HG03045 (cell line): Measurements from ENCODE around the gene ARSH.
"Not testable (repeated sequence)": the region's sequence is repeated elsewhere in the genome, so short reads cannot be mapped to it uniquely, and the experiment has no call there.

Experiments
- ATAC-seq: cut with Tn5 transposase; IDR thresholded peaks from one replicate; pipeline ENCODE4 v1.9.1; 2021; ENCODE audit warnings: mild to moderate bottlenecking, moderate library complexity; ENCODE audit not compliant: unreplicated experiment

Gene ARSH

GRCh38 chrX:3037218-3037617 is 30.9 kb downstream of the ARSH start:
- no peak for ATAC-seq

DNA sequence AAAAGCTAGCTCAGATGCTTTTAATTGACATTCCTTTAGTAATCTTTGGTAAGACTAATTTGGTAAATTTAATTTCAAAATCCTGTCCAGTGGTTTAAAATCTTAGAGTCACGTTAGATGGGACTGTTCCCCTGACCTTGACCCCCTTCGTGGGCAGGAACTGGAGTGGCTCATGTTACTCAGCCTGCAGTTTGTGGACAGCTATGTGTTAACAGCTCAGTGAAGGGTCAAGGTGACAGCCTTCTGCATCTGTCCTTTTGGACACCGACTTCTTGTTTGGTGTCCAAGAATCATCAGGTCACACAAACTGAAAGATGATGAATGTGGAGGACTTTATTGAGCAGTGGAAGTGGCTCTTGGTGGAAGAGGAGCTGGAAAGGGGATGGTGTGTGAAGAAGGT is 37.9 kb downstream of the ARSH start:
- no peak for ATAC-seq

- no peak for ATAC-seq
These were observed 38.3 kb downstream of the ARSH start for GRCh38 chrX:3044671-3045070.

DNA sequence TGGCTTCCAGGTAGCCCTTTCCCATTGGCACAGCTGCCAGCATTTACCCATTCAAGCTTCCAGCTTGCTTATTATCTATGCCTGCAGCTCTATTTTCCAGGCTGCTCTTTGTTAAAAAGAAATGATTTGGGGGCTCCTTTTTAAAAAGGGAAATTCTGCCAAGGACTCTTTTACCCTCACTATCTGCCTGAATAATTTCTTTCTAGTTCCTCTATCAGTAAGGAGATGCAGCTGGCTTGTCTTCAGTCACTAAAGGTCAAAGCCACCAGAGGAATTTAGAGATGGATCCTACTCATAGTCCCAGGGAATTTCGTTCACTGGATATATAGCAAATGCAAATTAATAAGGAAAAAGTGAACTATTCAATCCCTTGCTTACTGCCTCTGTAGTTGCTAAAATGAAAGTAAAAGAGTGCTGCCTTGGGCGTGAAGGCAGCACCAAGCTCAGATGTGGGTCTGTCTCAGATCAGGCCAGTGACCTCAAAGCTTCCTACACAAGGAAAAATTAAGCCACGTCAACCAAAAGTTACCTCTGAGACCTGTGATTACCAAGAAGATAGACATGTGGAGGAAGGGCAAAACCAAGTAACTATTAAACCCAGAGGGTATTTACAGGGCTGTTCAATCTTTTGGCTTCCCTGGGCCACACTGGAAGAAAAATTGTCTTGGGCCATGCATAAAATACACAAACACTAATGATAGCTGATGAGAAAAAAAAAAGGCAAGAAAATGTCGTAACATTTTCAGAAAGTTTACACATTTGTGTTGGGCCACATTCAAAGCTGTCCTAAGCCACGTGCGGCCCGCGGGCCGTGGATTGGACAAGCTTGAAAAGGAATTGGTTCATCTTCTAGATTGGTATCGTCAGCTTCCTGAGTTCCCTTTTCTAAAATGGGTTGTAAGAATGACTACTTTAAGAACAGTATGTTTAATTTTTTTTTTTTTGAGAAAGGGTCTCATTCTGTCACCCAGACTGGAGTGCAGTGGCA is 40.2 kb downstream of the ARSH start:
- ATAC-seq, result no peak

GRCh38 chrX:3050523-3051175 is 44.3 kb downstream of the ARSH start:
- ATAC-seq, result not testable (repeated sequence)

DNA sequence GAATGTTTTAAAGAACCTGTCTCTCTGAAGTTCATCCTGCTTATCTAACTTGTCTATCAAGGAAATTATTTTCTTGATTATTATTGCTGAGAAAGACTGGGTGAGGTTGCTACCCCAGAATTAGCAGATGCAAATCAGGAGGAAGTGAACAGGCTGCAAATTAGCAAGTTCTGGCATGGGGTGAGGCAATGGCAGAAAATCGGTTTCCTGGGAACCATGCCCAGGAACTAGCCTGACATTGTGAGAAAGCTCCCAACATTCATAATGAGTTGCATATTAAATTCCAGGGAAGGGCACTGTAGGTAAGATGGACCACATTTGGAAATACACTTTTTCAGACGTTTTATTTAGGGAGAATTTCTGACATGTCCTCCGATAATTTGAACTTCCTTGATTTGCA is 46.5 kb downstream of the ARSH start:
- ATAC-seq, result no peak

DNA sequence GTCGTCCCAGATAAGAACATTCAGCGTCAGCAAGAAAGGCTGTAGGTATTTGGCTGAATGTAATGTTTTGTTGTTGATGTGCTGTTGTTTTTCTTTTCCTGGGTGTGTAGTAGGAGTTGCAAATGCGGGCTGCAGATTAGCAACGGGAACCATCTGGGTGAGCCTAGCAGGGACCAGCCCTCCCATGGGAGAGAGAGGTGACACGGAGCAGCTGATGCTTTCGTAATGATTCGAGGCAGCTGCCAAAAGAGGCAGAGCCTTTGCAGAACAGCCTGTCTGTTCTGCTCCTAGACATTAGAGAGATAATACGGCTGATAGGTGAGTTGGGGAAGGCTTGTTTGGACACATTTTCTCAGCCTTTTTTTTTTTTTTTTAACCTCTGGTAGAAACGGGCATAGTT is 60.2 kb downstream of the ARSH start:
- no peak for ATAC-seq

DNA sequence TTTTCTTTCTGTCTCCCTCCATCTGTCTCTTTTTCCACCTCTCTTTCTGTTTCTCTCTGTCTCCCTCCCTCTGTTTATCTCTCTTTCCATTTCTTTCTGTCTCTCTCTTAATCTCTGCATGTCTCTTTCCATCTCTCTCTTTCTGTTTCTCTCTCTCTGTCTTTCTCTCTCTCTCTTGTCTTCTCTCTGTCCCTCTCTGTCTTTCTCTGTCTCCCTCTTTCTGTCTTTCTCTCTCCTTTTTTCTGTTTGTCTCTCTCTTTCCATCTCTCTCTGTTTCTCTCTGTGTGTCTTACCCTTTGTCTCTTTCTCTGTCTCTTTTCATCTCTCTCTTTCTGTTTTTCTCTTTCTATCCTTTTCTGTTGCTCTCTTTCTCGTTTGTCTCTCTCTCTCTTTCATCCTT is 69.6 kb downstream of the ARSH start:
- no peak for ATAC-seq

DNA sequence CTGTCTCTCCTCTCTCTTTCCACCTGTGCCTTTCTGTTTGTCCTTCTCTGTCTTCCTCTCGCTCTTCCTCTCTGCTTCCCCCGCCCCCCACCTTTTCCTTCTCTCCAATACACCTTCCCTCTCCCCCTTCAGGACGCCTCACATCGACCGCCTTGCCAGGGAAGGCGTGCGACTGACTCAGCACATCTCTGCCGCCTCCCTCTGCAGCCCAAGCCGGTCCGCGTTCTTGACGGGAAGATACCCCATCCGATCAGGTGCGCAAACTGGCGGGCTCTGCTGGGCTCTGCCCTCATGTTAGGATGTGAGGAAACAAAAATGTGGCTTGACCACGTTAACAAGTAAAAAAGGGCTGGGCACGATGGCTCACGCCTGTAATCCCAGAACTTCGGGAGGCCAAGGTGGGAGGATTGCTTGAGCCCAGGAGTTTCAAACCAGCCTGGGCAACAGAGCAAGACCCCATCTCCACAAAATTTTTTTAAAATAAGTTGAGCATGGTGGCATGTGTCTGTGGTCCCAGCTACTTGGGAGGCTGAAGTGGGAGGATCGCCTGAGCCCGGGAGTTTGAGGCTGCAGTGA is 70.2 kb downstream of the ARSH start:
- no peak for ATAC-seq
